Measurements from ENCODE around the gene TRIM46.

DNA sequence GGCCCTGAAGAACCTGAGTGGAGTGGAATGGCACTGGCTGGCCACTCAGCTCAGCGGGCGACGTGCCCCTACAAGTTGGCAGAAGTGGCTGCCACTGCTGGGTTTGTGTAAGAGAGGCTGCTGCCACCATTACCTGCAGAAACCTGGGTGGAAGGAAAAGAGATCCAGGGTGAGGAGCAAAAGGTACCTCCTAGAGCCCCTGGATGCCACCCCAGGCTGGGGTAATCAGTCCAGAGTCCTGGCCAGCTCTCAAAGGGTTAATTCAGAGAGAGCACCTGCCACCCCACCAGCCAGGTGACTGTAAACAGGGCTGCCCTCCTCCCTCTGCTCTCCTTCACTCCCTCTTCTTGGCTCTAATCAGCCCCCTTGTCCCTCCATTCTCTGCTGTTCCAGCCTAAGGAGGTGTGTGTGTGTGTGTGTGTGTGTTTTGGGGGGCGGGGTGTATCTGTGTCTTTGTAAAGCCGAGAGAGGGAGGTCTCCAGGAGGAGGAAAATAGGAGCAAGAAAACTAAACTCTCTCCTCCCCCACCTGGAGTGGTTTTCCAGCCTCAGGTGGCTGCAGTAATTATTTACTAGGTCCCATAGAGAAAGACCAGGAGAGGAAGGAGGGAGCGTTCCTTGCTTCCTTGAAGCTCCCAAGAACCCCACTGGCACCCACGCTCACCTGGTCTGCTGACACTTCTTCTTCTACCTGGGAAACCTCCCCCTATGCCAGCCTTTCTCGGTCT lies 12.6 kb downstream of the TRIM46 start:
- TF ChIP-seq, protein P1, sequence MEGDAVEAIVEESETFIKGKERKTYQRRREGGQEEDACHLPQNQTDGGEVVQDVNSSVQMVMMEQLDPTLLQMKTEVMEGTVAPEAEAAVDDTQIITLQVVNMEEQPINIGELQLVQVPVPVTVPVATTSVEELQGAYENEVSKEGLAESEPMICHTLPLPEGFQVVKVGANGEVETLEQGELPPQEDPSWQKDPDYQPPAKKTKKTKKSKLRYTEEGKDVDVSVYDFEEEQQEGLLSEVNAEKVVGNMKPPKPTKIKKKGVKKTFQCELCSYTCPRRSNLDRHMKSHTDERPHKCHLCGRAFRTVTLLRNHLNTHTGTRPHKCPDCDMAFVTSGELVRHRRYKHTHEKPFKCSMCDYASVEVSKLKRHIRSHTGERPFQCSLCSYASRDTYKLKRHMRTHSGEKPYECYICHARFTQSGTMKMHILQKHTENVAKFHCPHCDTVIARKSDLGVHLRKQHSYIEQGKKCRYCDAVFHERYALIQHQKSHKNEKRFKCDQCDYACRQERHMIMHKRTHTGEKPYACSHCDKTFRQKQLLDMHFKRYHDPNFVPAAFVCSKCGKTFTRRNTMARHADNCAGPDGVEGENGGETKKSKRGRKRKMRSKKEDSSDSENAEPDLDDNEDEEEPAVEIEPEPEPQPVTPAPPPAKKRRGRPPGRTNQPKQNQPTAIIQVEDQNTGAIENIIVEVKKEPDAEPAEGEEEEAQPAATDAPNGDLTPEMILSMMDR (IDR thresholded peaks at IDR 0.05; ENCODE audit: insufficient read depth, low read depth, low read length) = no peak
- no peak for TF ChIP-seq EZH2 (IDR thresholded peaks at IDR 0.05; ENCODE audit: insufficient read depth, low read length)

Measured in astrocyte (in vitro differentiated cells and primary cell).